BE2C (cell line): ENCODE data around the gene FBLN2.

Experiments
- DNase-seq: peaks from one replicate; pipeline ENCODE4 v3.0.0-alpha.2; 2020
- H3K27me3 ChIP-seq: fragments of 250-450 bp; sonication (Bioruptor Pico); 2 replicates; pipeline ENCODE4 v1.5.1; 2020; ENCODE audit warnings: mild to moderate bottlenecking
- H3K36me3 ChIP-seq: fragments of 250-450 bp; sonication (Bioruptor Pico); 2 replicates; pipeline ENCODE4 v1.5.1; 2020; ENCODE audit warnings: mild to moderate bottlenecking
- H3K4me1 ChIP-seq: fragments of 250-450 bp; sonication (Bioruptor Pico); 2 replicates; pipeline ENCODE4 v1.5.1; 2020
- H3K4me3 ChIP-seq: 2 replicates; pipeline ENCODE4 v1.5.1; 2011; ENCODE audit warnings: low read depth, low read length
- H3K9me3 ChIP-seq: fragments of 250-450 bp; sonication (Bioruptor Pico); 2 replicates; pipeline ENCODE4 v1.5.1; 2020
- TF ChIP-seq, protein P1 (sequence below): IDR thresholded peaks from 2 replicates; pipeline ENCODE4 v1.5.1; 2012; ENCODE audit warnings: mild to moderate bottlenecking, low read depth, low read length

Gene FBLN2

DNA sequence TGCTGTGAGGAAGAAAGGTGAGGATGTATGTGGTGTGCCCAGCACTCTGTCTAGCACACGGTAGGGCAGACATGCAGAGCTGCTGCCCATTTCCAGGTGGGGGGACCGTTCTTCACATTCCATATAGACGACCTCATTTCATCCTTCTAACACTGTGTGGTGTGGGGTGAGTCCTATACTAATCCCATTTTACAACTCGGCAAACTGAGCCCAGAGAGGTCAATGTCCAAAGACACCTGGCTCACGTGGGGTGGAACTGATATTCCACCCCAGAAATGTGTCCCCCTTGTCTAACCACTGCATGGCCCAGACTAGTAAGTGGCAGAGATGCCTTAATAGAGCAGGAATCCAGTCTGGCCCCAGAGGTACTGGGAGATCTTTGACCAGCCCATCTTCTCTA lies 119.2 kb downstream of the FBLN2 start:
- Histone ChIP-seq H3K9me3 (no peaks in the 10 kb centered on the region), H3K4me3 (no peak overlapping the region), H3K4me1 (no peaks in the 10 kb centered on the region), H3K36me3 (no peaks in the 10 kb centered on the region), H3K27me3 (no peaks in the 10 kb centered on the region)
- no peak for DNase-seq
- TF ChIP-seq, protein P1, sequence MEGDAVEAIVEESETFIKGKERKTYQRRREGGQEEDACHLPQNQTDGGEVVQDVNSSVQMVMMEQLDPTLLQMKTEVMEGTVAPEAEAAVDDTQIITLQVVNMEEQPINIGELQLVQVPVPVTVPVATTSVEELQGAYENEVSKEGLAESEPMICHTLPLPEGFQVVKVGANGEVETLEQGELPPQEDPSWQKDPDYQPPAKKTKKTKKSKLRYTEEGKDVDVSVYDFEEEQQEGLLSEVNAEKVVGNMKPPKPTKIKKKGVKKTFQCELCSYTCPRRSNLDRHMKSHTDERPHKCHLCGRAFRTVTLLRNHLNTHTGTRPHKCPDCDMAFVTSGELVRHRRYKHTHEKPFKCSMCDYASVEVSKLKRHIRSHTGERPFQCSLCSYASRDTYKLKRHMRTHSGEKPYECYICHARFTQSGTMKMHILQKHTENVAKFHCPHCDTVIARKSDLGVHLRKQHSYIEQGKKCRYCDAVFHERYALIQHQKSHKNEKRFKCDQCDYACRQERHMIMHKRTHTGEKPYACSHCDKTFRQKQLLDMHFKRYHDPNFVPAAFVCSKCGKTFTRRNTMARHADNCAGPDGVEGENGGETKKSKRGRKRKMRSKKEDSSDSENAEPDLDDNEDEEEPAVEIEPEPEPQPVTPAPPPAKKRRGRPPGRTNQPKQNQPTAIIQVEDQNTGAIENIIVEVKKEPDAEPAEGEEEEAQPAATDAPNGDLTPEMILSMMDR, result no peak

DNA sequence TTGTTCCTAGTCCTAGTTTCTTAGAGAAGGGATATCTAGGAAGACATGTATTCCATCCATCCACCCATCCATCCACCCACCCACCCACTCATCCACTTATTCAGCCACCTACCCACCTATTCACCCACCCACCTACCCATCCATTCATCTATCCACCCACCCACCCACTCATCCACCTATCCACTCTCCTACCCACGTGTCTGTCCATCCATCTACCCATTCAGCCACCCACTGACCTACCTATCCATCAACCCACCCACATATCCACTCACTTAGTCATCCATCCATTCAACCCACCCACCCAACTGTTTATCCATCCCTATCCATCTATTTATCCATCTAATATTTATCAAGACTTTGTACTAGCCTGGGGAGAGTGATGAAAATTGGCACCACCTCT lies 120.5 kb downstream of the FBLN2 start:
- Histone ChIP-seq H3K36me3 (no peaks in the 10 kb centered on the region), H3K9me3 (no peaks in the 10 kb centered on the region), H3K4me1 (no peaks in the 10 kb centered on the region), H3K4me3 (no peak overlapping the region), H3K27me3 (no peaks in the 10 kb centered on the region)
- TF ChIP-seq, protein P1, result no peak
- DNase-seq, result no peak

GRCh38 chr3:13670292-13670691 lies 121.4 kb downstream of the FBLN2 start:
- Histone ChIP-seq H3K4me3 (no peak overlapping the region), H3K36me3 (no peaks in the 10 kb centered on the region), H3K27me3 (no peaks in the 10 kb centered on the region), H3K9me3 (no peaks in the 10 kb centered on the region), H3K4me1 (no peaks in the 10 kb centered on the region)
- DNase-seq, result peak; percentile 16
- TF ChIP-seq, protein P1, result no peak

DNA sequence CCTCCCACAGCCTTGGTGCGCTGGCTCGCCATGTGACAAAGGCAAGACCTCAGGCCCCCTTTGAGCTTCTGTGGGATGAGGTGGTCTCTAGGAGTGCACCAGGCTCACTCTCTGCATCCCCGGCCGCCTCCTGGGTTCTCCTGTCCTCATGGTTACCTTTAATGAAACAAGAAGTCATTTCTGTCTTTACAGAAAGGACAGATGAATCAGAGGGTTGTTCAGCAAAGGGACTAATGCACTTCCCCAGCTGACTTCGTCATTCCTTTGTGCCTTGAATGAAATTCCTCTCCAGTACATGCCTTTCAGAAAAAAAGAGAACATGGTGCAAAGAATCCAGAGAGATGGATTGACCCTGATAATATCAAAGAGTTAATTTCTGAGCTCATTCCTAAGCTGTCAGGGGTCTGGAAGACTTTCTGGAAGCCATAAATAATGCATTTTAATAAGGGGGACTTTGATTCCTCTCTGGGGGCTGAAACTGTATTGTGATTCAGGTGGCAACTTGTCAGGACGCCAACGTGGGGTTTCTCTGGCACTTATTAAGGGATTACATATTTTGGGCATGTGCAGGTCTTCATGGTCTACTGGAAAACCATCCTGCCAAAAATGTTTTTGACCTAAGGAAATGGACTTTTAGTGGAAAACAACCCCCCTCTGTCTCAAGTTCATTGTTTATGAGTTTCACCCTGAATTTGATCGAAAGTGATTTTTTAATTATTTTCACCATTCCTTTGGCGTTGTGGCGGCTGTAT lies 122.7 kb downstream of the FBLN2 start:
- no peaks in the 10 kb centered on the region for H3K36me3 ChIP-seq
- TF ChIP-seq, protein P1, result no peak
- DNase-seq, result no peak
- H3K4me3 ChIP-seq, result no peak overlapping the region
- no peaks in the 10 kb centered on the region for H3K4me1 ChIP-seq
- H3K9me3 ChIP-seq, result no peaks in the 10 kb centered on the region
- H3K27me3 ChIP-seq, result no peaks in the 10 kb centered on the region

- Histone ChIP-seq H3K4me1 (no peaks in the 10 kb centered on the region), H3K4me3 (no peak overlapping the region), H3K9me3 (no peaks in the 10 kb centered on the region), H3K27me3 (no peaks in the 10 kb centered on the region), H3K36me3 (no peaks in the 10 kb centered on the region)
- TF ChIP-seq, protein P1, result peak; percentile 28; the same call in 1 of the 2 replicates
- no peak for DNase-seq
Measured at GRCh38 chr3:13673207-13673606, 124.3 kb downstream of the FBLN2 start.

GRCh38 chr3:13674538-13675185 lies 125.7 kb downstream of the FBLN2 start:
- no peaks in the 10 kb centered on the region for H3K27me3 ChIP-seq
- TF ChIP-seq, protein P1, result no peak

More at GRCh38 chr3:13674538-13675185, 125.7 kb downstream of the FBLN2 start:
- Histone ChIP-seq H3K36me3 (no peaks in the 10 kb centered on the region), H3K4me3 (no peak overlapping the region), H3K9me3 (no peaks in the 10 kb centered on the region), H3K4me1 (no peaks in the 10 kb centered on the region)
- DNase-seq, result no peak
